MCF 10A (cell line): ENCODE data around the gene SNX1. TPM values are rescaled to one million over a fixed set of nuclear protein-coding genes. Genes with fewer than 3 reads are reported as not detected.

Experiments
- BruUV-seq: library from RNA; stranded (reverse); fragments of 400-500 nt; replicated peaks from 2 replicates; lab custom pipeline; 2021; lab: Mats Ljungman, UMichigan
- CTCF ChIA-PET: fragments of 300-600 bp; sonication (Branson Sonifier 250); formaldehyde crosslinking; extraction: SDS; loops from one replicate; lab custom pipeline; 2021; ENCODE audit warnings: antibody characterized with exemption, inconsistent platforms; lab: Yijun Ruan, JAX
- POLR2A ChIA-PET: fragments of 300-600, 350-650 bp; sonication (Branson Sonifier 250); formaldehyde crosslinking; extraction: SDS; loops from one replicate; lab custom pipeline; 2020; ENCODE audit warnings: antibody characterized with exemption, inconsistent platforms; lab: Yijun Ruan, JAX
- DNase-seq: peaks from one replicate; pipeline ENCODE4 v3.0.0-alpha.2; 2018; ENCODE audit not compliant: unreplicated experiment
- H3K27ac Mint-ChIP-seq: one replicate; pipeline ENCODE4 v1.8.0; 2022; ENCODE audit warnings: mild to moderate bottlenecking, low read depth, mixed read lengths; ENCODE audit not compliant: unreplicated experiment
- H3K27me3 Mint-ChIP-seq: one replicate; pipeline ENCODE4 v1.8.0; 2022; ENCODE audit warnings: mixed read lengths; ENCODE audit not compliant: insufficient read depth, unreplicated experiment
- H3K36me3 Mint-ChIP-seq: one replicate; pipeline ENCODE4 v1.8.0; 2022; ENCODE audit warnings: mild to moderate bottlenecking, moderate library complexity, mixed read lengths; ENCODE audit not compliant: insufficient read depth, unreplicated experiment
- H3K4me1 Mint-ChIP-seq: one replicate; pipeline ENCODE4 v1.8.0; 2022; ENCODE audit warnings: mixed read lengths; ENCODE audit not compliant: insufficient read depth, unreplicated experiment
- H3K4me3 Mint-ChIP-seq: one replicate; pipeline ENCODE4 v1.8.0; 2022; ENCODE audit warnings: mild to moderate bottlenecking, moderate library complexity, mixed read lengths; ENCODE audit not compliant: unreplicated experiment
- H3K9me3 Mint-ChIP-seq: one replicate; pipeline ENCODE4 v1.8.0; 2022; ENCODE audit warnings: mixed read lengths; ENCODE audit not compliant: unreplicated experiment
- intact Hi-C: fragments of 100-400 bp; cut with micrococcal nuclease; formaldehyde crosslinking; loops from 2 replicates; pipeline ENCODE4 v1.14.1; 2022
- total RNA-seq: library from RNA; stranded (reverse); gene quantifications from 2 replicates; pipeline ENCODE4 v1.2.3, GENCODE V29; 2022
- TF ChIP-seq, protein P1 (sequence below): fragments of 200-600 bp; IDR thresholded peaks from one replicate; pipeline ENCODE4 v1.8.0; 2022; ENCODE audit warnings: antibody characterized with exemption, mild to moderate bottlenecking; ENCODE audit not compliant: unreplicated experiment

Gene SNX1
- total RNA-seq, 1 experiment from 2014 or later: 70.2 TPM

DNA sequence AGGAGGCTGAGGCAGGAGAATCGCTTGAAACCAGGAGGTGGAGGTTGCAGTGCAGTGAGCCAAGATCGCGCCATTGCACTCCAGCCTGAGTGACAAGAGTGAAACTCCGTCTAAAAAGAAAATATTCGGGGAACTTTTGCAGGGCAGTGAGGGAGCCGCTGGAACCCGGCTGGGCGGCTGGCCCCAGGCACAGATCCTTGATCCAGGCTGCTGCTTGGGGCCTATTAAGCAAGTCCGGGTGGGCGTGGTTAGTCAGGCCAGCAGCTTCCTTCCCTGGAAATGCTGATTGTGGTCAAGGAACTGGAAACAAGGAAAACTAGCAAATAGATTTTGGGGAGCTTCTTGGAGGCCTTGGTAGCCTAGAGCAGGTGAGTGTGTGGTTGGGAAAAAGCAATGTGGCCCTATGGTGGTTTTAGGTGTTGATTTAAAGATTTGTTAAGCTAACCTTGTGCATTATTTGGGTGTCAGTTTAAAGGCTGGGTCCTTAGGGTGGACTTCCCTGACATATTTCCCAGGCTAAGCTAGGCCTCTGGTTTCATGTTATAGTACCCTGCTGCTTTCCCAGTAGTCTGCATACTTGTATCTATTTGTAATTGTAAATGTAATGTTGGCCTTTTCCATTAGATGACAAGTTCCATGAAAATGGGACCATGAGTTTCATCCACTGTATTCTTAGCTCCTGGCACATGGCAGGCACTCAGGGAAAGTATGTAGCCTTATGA is 38.0 kb downstream of the SNX1 start:
- DNase-seq: no peak
- POLR2A ChIA-PET: interaction anchor here (1.1 kb wide), 1 partner anchor 38 kb away, joined by 3 read pairs; the partner anchor contains the start of gene SNX1
- no TSS peak for BruUV-seq
- Mint-ChIP-seq H3K9me3 (no peaks in the 10 kb centered on the region), H3K27me3 (no peaks in the 10 kb centered on the region), H3K27ac (no peak overlapping the region), H3K36me3 (peaks cover 90% of the 10 kb centered on the region), H3K4me3 (no peak overlapping the region), H3K4me1 (no peaks in the 10 kb centered on the region)
- CTCF ChIA-PET: interaction anchor here (1.0 to 2.7 kb wide), 4 partner anchors 11 to 524 kb away, joined by 3 to 8 read pairs (median 4); partner anchors contain the start of gene SNX22
- TF ChIP-seq, protein P1, sequence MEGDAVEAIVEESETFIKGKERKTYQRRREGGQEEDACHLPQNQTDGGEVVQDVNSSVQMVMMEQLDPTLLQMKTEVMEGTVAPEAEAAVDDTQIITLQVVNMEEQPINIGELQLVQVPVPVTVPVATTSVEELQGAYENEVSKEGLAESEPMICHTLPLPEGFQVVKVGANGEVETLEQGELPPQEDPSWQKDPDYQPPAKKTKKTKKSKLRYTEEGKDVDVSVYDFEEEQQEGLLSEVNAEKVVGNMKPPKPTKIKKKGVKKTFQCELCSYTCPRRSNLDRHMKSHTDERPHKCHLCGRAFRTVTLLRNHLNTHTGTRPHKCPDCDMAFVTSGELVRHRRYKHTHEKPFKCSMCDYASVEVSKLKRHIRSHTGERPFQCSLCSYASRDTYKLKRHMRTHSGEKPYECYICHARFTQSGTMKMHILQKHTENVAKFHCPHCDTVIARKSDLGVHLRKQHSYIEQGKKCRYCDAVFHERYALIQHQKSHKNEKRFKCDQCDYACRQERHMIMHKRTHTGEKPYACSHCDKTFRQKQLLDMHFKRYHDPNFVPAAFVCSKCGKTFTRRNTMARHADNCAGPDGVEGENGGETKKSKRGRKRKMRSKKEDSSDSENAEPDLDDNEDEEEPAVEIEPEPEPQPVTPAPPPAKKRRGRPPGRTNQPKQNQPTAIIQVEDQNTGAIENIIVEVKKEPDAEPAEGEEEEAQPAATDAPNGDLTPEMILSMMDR: no peak
- intact Hi-C loops: no loop called here

DNA sequence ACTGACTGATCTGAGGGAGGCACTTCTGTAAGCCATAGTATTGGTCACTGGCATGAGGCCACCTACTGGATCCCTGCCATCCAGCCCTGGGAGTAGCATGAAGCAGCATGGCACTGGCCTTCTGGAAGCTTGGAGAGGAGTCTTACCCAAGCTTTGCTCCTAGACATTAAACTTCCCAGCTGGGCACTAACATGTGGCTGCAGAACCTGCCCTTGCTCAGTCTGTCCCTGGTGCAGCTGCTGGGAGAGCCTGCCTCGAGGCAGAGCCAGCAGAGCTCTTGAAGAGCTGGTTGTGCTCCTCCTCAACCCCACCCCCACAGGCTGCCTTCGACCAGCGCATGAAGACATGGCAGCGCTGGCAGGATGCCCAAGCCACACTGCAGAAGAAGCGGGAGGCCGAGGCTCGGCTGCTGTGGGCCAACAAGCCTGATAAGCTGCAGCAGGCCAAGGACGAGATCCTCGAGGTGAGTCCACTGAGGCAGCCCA is 38.6 kb downstream of the SNX1 start:
- peak; percentile 25 for DNase-seq
- ChIA-PET CTCF (interaction anchor here (1.0 to 2.7 kb wide), 3 partner anchors 10 to 524 kb away, joined by 3 to 8 read pairs (median 5); partner anchors contain the start of gene SNX22), POLR2A (interaction anchor here (1.1 to 2.4 kb wide), 2 partner anchors 13 to 38 kb away, joined by 3 to 12 read pairs; partner anchors contain the start of gene SNX1)
- Mint-ChIP-seq H3K27me3 (no peaks in the 10 kb centered on the region), H3K36me3 (peaks cover 84% of the 10 kb centered on the region), H3K4me3 (no peak overlapping the region), H3K9me3 (no peaks in the 10 kb centered on the region), H3K4me1 (no peaks in the 10 kb centered on the region), H3K27ac (no peak overlapping the region)
- TF ChIP-seq, protein P1: no peak
- no TSS peak for BruUV-seq
- intact Hi-C loops: no loop called here

DNA sequence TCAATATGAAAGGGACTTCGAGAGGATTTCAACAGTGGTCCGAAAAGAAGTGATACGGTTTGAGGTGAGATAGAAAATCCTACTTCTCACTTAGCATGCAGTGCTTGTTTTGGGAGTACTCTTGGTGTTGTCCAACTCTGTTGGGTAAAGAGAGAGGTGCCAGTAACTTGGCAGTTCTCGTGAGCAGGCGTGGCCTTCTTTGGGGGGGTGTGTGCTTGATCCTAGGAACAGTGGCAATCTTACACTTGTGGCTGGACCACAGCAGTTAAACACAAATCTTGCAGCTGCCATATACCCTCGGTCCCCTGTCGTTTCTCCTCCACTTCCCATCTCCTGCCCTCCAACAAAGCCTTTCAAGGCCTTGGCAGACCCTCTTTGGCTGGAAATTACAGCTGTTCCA is 40.6 kb downstream of the SNX1 start:
- intact Hi-C loops: no loop called here
- no peak for DNase-seq
- ChIA-PET POLR2A (interaction anchor here (2.4 kb wide), 1 partner anchor 11 kb away, joined by 12 read pairs; no protein-coding TSS in a partner anchor), CTCF (interaction anchor here (1.1 kb wide), 1 partner anchor 17 kb away, joined by 4 read pairs; no protein-coding TSS in a partner anchor)
- Mint-ChIP-seq H3K9me3 (no peaks in the 10 kb centered on the region), H3K4me1 (no peaks in the 10 kb centered on the region), H3K27me3 (no peaks in the 10 kb centered on the region), H3K36me3 (peaks cover 79% of the 10 kb centered on the region), H3K27ac (no peak overlapping the region), H3K4me3 (no peak overlapping the region)
- TF ChIP-seq, protein P1: no peak
- BruUV-seq: no TSS peak

DNA sequence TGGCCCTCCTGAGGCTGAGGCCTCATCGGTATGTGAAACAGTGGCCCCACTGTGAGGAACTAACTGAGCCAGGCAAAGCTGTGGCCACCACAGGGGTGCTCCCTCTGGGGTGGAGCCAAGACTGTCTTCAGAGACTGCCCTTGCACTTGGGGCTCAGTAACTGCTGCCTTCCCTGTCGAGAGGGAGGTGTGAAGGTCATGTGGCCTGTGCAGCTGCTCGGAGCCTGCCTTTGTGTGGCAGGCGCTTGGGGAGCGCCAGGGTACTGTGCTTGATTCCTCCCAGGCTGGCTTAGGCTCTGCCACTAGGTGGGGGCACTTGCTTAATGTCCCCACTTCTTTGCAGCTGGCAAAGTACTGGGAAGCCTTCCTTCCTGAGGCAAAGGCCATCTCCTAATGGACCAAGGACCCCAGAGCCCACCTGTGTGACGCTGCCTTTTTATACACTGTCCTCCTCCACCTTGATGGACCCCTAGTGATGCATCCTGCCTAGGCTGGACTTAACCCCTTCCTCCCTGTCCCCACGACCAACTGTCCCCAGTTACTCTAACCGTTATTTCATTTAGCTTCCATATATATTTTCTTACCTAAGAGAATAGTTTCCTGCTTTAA is 41.5 kb downstream of the SNX1 start:
- Mint-ChIP-seq H3K9me3 (no peaks in the 10 kb centered on the region), H3K4me3 (no peak overlapping the region), H3K27me3 (no peaks in the 10 kb centered on the region), H3K36me3 (peaks cover 79% of the 10 kb centered on the region), H3K27ac (no peak overlapping the region), H3K4me1 (no peaks in the 10 kb centered on the region)
- ChIA-PET CTCF (interaction anchor here (2.1 kb wide), 1 partner anchor 16 kb away, joined by 8 read pairs; no protein-coding TSS in a partner anchor), POLR2A (interaction anchor here (0.6 to 1.4 kb wide), 2 partner anchors 11 to 703 kb away, joined by 3 read pairs; no protein-coding TSS in a partner anchor)
- DNase-seq: no peak
- no TSS peak for BruUV-seq
- TF ChIP-seq, protein P1: no peak
- intact Hi-C loops: no loop called here
